Measurements from ENCODE around the gene YWHAQ.

YWHAQ gene

DNA sequence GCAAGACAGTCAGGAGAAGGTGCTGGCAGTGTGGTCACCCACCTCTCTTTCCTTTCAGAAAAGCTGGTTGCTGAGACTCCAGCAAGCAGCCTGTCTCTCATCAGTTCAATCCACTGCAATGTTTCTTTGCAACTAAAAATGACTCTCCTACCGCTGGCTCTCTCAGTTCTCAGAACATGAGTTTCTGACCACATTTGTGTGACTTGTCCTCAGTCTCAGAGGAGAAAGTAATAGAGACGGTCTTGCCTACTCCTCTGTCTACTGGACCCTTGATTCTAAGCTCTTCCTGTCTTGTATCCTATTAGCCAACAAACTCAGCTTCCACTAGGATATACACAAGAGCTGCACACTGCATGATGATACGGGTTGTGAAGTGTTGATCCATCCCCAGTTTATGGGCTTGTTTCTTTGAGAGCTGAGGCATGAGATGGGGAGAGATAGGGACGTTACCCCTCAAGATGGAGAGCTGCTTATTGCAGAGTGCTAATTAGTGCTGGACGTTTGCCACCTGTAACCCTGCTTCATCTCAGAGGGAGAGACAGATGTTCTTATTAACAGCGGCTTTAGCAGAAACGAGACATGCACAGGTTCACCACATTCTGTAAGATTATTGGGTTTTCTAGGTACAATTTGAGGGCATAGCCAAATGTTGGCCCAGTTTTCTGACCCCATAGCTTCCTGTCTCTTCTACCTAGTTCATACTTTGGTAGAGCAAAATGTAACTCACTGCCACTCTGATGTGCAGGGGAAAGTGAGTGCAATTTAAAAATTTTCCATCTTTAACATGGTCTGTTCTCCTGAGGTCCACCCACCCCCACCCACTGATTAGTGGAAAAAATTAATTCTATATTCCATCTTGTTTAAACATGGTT lies 32.4 kb upstream of the YWHAQ start:
- no peak for FAIRE-seq
- DNase-seq (ENCODE audit: insufficient read length, low spot score) = no peak
- TF ChIP-seq, protein P1, sequence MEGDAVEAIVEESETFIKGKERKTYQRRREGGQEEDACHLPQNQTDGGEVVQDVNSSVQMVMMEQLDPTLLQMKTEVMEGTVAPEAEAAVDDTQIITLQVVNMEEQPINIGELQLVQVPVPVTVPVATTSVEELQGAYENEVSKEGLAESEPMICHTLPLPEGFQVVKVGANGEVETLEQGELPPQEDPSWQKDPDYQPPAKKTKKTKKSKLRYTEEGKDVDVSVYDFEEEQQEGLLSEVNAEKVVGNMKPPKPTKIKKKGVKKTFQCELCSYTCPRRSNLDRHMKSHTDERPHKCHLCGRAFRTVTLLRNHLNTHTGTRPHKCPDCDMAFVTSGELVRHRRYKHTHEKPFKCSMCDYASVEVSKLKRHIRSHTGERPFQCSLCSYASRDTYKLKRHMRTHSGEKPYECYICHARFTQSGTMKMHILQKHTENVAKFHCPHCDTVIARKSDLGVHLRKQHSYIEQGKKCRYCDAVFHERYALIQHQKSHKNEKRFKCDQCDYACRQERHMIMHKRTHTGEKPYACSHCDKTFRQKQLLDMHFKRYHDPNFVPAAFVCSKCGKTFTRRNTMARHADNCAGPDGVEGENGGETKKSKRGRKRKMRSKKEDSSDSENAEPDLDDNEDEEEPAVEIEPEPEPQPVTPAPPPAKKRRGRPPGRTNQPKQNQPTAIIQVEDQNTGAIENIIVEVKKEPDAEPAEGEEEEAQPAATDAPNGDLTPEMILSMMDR (IDR thresholded peaks at IDR 0.05; ENCODE audit: insufficient read depth, missing control alignments) = no peak

DNA sequence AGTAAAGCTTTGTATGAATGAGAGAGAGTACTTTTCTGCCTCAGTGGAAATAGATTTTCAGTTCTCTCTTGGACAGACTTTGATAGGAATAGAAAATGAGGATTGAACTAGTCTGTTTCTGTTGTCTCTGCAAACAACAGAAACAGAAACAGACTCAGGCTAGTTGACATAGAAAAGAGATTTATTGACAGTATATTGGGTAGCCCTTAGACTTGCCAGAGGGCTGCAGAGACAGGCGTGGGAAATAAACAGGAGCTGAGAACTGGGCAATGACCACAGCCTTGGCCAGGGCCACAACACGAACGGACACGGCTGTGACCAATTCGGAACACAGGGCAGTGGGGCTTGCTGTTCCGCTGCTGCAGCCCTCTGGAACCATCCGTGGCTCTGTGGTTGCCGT lies 30.5 kb upstream of the YWHAQ start:
- FAIRE-seq (no peak), DNase-seq (ENCODE audit: insufficient read length, low spot score) (no peak)
- TF ChIP-seq, protein P1 (IDR thresholded peaks at IDR 0.05; ENCODE audit: insufficient read depth, missing control alignments) = no peak

DNA sequence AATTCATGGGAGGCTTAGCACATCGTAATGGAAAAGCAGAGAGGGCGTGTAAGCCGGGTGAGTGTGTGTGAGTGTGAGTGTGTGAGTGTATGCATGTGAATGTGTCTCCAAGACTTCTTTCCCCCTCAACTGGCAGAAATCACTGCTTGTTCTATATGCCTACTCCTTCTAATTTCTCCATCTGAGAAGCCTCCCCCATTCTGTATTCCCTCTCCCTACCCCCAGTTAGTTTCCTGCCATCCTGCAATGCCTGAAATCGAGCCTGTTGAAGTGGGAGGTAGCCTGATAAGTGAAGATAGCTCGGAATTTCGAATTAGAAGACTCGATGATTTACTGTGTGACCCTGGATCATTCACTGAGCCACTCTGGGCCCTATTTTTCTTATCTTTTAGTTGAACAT lies 30.0 kb upstream of the YWHAQ start:
- FAIRE-seq = no peak
- TF ChIP-seq, protein P1 (IDR thresholded peaks at IDR 0.05; ENCODE audit: insufficient read depth, missing control alignments) = no peak
- DNase-seq (ENCODE audit: insufficient read length, low spot score) = no peak

DNA sequence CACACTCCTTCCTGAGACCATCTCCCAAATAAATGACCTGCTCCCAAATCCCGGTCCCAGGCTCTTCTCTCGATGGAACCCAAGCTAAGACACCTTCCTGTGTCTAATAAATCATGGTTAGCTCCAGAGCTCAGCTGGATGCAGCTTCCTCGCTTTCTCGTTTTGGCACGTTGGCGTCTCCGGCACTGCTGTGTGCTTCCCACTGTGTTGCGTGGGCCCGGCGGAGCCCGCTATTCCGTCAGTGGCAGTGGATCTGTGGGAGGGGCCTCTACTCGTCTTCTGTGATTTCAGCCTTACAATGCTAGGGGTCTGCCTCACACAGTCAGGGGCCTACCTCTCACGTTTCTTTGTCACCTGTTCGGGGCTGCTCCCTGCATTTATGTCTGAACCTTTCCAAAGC lies 29.4 kb upstream of the YWHAQ start:
- TF ChIP-seq, protein P1 (IDR thresholded peaks at IDR 0.05; ENCODE audit: insufficient read depth, missing control alignments) = no peak
- no peak for FAIRE-seq
- no peak for DNase-seq (ENCODE audit: insufficient read length, low spot score)

DNA sequence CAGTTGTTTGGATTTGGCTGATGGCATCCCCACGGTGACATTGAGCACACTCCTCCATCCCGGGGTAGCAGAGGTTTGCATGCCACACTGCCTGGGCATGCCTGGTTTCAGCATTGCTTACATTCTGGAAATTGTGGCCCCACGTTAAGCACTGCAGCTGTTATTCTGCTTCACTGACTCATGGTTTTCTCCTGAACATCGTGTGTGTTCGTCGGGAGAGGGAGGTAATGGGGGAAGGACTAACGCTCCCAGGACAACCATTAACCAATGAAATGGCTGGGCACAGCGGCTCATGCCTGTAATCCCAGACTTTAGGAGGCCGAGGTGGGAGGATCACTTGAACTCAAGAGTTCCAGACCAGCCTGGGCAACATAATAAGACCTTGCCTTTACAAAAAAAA lies 28.2 kb upstream of the YWHAQ start:
- TF ChIP-seq, protein P1 (IDR thresholded peaks at IDR 0.05; ENCODE audit: insufficient read depth, missing control alignments) = no peak
- FAIRE-seq (no peak), DNase-seq (ENCODE audit: insufficient read length, low spot score) (no peak)

DNA sequence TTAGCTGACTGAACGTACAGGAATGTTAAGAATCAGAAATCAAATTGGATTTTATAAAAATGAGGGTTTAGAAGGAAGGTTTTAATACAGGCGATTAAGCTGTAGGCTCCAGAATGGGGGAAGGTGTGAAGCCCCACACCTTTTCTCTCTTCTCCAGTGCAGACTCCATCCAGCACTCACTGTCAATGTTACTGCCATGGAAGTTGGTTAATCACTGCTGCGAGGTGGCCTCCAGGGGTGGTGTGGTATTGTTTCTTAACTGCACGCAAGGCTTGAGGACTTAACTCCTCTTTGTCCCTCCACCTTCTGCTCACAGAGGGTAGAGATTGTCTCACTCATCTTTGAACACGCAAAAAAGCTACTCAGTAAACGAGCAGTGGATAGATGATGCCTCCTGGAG lies 26.9 kb upstream of the YWHAQ start:
- no peak for FAIRE-seq
- DNase-seq (ENCODE audit: insufficient read length, low spot score) = no peak
- TF ChIP-seq, protein P1 (IDR thresholded peaks at IDR 0.05; ENCODE audit: insufficient read depth, missing control alignments) = peak; percentile 14

DNA sequence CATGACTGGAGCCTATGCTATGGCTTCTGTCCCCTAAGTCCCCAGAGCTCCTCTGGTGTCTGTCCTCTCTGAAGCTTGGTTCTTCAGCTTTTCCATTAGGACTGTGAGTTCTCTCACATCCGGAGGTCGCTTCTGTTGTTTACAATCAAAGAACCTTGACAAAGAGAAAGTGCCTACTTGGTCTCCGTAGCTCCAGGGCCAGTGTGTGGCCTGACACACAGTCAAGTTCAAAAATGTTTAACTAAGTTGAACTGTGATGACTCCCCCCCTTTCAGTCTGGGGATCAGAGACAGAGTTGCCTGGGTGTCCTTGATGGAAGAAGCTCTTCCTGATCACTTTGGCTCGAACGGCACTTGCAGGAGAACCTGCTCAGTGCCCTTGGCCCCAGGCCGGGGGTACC lies 26.3 kb upstream of the YWHAQ start:
- no peak for DNase-seq (ENCODE audit: insufficient read length, low spot score)
- FAIRE-seq = no peak
- TF ChIP-seq, protein P1 (IDR thresholded peaks at IDR 0.05; ENCODE audit: insufficient read depth, missing control alignments) = no peak
